Measurements from ENCODE around the gene CDC34. TPM values are rescaled to one million over a fixed set of nuclear protein-coding genes. Genes with fewer than 3 reads are reported as not detected.

CDC34 gene
- total RNA-seq, 1 experiment from 2014 or later, result 61.3 TPM

DNA sequence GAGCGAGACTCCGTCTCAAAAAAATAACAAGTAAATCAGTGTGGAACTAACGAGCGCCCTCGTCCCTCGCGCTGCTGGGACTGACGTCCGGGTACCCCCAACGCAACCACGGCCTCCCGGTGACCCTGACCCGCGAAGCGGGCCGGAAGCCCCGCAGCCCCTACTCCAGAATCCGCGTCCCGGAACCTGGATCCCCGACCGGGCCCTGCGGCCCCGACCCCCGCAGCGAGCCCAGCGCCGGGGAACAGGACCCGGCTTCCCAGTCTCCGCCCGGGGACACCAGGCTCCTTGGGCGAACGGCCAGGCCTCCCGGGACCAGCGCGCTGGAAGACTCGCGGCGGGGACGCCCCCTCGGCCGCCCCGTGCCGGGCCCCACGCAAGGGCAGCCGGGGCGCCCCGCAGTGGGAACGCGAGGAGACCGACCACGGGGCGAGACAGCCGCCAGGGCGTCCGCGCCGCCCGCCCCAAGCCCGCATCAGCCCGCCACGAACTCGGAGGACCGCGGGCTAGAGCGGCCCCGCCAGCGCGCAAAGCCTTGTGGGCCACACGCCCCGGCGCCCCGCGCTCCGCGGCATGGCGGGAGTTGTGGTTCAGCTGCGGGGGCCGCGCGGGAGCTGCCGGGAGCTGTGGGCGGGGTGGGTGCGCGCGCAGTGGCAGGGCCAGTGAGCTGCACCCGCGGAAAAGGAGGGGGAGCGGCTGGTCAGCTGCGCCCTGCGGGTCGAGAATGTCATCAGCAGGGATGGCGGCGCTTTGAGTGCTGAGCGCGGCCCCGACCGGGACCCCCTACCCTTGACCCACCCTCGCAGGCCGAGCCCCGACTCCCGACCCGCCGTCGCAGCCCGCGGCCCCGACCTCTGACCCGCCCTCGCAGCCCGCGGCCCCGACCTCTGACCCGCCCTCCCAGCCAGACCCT, 42.8 kb upstream of the CDC34 start:
- DNase-seq (ENCODE audit: unreplicated experiment), result peak; percentile 93
- Mint-ChIP-seq H3K4me3 (ENCODE audit: unreplicated experiment) (peak overlapping the region; percentile 72), H3K27me3 (ENCODE audit: insufficient read depth, unreplicated experiment) (no peaks in the 10 kb centered on the region), H3K27ac (ENCODE audit: low read depth, unreplicated experiment) (peak overlapping the region; percentile 59), H3K36me3 (ENCODE audit: insufficient read depth, unreplicated experiment) (peaks cover 5% of the 10 kb centered on the region), H3K9me3 (ENCODE audit: unreplicated experiment) (peaks cover 5% of the 10 kb centered on the region), H3K4me1 (ENCODE audit: insufficient read depth, unreplicated experiment) (peaks cover 6% of the 10 kb centered on the region)
- TSS peak; percentile 78 for BruUV-seq (replicated peaks)
- ChIA-PET POLR2A (interaction anchor here (0.6 to 1.6 kb wide), 8 partner anchors 14 to 145 kb away, joined by 3 to 14 read pairs (median 4); partner anchors contain the start of gene TPGS1), CTCF (interaction anchor here (0.6 to 0.7 kb wide), 2 partner anchors 10 to 92 kb away, joined by 4 to 6 read pairs; no protein-coding TSS in a partner anchor)
- intact Hi-C loops (cut with micrococcal nuclease), result loop anchor here (2.0 kb wide), 1 partner anchor 18 kb away; the partner anchor contains the start of gene TPGS1
- TF ChIP-seq, protein P1, sequence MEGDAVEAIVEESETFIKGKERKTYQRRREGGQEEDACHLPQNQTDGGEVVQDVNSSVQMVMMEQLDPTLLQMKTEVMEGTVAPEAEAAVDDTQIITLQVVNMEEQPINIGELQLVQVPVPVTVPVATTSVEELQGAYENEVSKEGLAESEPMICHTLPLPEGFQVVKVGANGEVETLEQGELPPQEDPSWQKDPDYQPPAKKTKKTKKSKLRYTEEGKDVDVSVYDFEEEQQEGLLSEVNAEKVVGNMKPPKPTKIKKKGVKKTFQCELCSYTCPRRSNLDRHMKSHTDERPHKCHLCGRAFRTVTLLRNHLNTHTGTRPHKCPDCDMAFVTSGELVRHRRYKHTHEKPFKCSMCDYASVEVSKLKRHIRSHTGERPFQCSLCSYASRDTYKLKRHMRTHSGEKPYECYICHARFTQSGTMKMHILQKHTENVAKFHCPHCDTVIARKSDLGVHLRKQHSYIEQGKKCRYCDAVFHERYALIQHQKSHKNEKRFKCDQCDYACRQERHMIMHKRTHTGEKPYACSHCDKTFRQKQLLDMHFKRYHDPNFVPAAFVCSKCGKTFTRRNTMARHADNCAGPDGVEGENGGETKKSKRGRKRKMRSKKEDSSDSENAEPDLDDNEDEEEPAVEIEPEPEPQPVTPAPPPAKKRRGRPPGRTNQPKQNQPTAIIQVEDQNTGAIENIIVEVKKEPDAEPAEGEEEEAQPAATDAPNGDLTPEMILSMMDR (IDR thresholded peaks at IDR 0.05; ENCODE audit: unreplicated experiment), result no peak

DNA sequence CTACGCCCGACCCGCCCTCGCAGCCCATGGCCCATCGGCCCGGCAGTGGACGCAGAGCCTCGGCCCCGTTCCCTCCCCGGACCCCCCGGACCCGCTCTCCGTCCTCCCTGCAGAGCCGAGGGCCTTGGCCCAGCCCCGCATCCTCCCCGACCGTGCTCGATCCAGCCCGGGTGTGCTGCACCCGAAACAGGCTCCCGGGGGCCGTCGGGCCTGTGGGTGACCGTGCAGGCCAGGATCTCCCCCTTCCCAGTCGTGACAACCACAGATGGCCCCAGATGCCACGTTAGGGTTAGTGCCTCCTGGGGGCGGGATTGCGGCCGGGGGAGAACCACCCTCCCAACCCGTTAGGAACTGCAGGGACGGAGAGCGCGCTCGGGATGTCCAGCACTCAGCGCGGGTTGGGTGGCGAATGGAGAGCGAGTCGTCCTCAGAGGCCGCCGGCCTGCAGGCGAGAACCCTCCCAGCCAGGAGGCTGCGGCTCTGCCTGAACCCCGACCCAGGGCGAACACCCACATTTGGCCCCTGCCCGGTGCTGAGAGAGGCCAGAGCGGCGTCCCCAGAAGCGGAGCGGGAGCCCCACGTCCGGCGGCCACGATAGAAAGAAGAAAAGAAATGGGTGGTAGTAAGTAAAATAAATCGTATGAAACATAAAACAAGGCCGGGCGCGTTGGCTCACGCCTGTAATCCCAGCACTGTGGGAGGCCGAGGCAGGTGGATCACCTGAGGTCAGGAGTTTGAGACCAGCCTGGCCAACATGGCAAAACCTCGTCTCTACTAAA, 42.0 kb upstream of the CDC34 start:
- BruUV-seq (replicated peaks), result no TSS peak
- no peak for DNase-seq (ENCODE audit: unreplicated experiment)

DNA sequence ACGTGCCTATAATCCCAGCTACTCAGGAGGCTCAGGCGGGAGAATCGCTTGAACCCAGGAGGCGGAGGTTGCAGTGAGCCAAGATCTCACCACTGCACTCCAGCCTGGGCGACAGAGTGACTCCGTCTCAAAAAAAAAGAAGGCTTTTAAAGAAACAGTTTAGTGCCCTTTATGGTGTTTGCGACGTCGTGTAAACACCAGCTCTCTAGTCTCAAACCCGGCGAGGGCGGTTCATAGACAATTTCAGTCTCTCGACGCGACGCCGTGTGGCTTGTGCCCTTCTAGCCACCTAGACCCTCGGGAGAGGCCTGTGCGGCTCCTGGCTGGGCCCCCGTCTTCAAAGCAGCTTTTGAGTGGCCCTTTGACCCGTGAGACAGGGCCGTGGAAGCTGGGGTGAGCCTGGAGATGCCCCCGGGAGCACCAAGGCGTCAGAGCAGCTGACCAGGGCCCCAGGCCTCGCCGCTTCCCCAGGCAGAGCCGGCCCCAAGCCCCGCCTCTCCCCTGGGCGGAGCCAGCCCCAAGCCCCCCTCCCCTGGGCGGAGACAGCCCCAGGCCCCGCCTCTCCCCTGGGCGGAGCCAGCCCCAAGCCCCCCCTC, 40.3 kb upstream of the CDC34 start:
- BruUV-seq (replicated peaks), result no TSS peak
- H3K4me3 Mint-ChIP-seq (ENCODE audit: unreplicated experiment), result no peak overlapping the region
- TF ChIP-seq, protein P1 (IDR thresholded peaks at IDR 0.05; ENCODE audit: unreplicated experiment), result no peak
- intact Hi-C loops (cut with micrococcal nuclease), result no loop called here
- H3K27ac Mint-ChIP-seq (ENCODE audit: low read depth, unreplicated experiment), result no peak overlapping the region
- no peak for DNase-seq (ENCODE audit: unreplicated experiment)
- ChIA-PET CTCF (interaction anchor here (0.6 kb wide), 1 partner anchor 486 kb away, joined by 3 read pairs; no protein-coding TSS in a partner anchor), POLR2A (interaction anchor here (1.2 kb wide), 1 partner anchor 80 kb away, joined by 5 read pairs; no protein-coding TSS in a partner anchor)
- H3K27me3 Mint-ChIP-seq (ENCODE audit: insufficient read depth, unreplicated experiment), result no peaks in the 10 kb centered on the region
- H3K9me3 Mint-ChIP-seq (ENCODE audit: unreplicated experiment), result peaks cover 9% of the 10 kb centered on the region
- no peaks in the 10 kb centered on the region for H3K4me1 Mint-ChIP-seq (ENCODE audit: insufficient read depth, unreplicated experiment)
- H3K36me3 Mint-ChIP-seq (ENCODE audit: insufficient read depth, unreplicated experiment), result peaks cover 5% of the 10 kb centered on the region

More for the DNA sequence above, 42.0 kb upstream of the CDC34 start:
- ChIA-PET CTCF (no interaction called here), POLR2A (interaction anchor here (0.6 to 1.6 kb wide), 8 partner anchors 13 to 87 kb away, joined by 3 to 14 read pairs (median 4); partner anchors contain the start of gene TPGS1)
- H3K9me3 Mint-ChIP-seq (ENCODE audit: unreplicated experiment), result peaks cover 9% of the 10 kb centered on the region
- H3K36me3 Mint-ChIP-seq (ENCODE audit: insufficient read depth, unreplicated experiment), result peaks cover 5% of the 10 kb centered on the region
- intact Hi-C loops (cut with micrococcal nuclease), result loop anchor here (2.0 kb wide), 1 partner anchor 17 kb away; the partner anchor contains the start of gene TPGS1
- peak overlapping the region; percentile 72 for H3K4me3 Mint-ChIP-seq (ENCODE audit: unreplicated experiment)
- peaks cover 6% of the 10 kb centered on the region for H3K4me1 Mint-ChIP-seq (ENCODE audit: insufficient read depth, unreplicated experiment)
- TF ChIP-seq, protein P1 (IDR thresholded peaks at IDR 0.05; ENCODE audit: unreplicated experiment), result no peak
- H3K27me3 Mint-ChIP-seq (ENCODE audit: insufficient read depth, unreplicated experiment), result no peaks in the 10 kb centered on the region
- peak overlapping the region; percentile 59 for H3K27ac Mint-ChIP-seq (ENCODE audit: low read depth, unreplicated experiment)
